Progenitor cell of endocrine pancreas (in vitro differentiated cells): ENCODE data around the gene ZNF521. TPM values are rescaled to one million over a fixed set of nuclear protein-coding genes. Genes with fewer than 3 reads are reported as not detected.

ENCODE experiments used
- DNase-seq: peaks from one replicate; pipeline ENCODE4 v3.0.0; 2021; ENCODE audit warnings: low spot score; ENCODE audit not compliant: unreplicated experiment
- H3K27ac Mint-ChIP-seq: 2 replicates; pipeline ENCODE4 v1.8.0; 2021; ENCODE audit warnings: mild to moderate bottlenecking, moderate library complexity, mixed read lengths
- H3K27me3 Mint-ChIP-seq: 2 replicates; pipeline ENCODE4 v1.8.0; 2021; ENCODE audit warnings: mixed read lengths
- H3K36me3 Mint-ChIP-seq: 2 replicates; pipeline ENCODE4 v1.8.0; 2022; ENCODE audit warnings: mixed read lengths; ENCODE audit not compliant: insufficient read depth
- H3K4me1 Mint-ChIP-seq: 2 replicates; pipeline ENCODE4 v1.8.0; 2021; ENCODE audit warnings: low read depth, mixed read lengths
- H3K4me3 Mint-ChIP-seq: 2 replicates; pipeline ENCODE4 v1.8.0; 2021; ENCODE audit warnings: low read depth, mild to moderate bottlenecking, moderate library complexity, mixed read lengths
- H3K9me3 Mint-ChIP-seq: 2 replicates; pipeline ENCODE4 v1.8.0; 2021; ENCODE audit warnings: low read depth, mixed read lengths
- CTCF ChIP-seq: fragments of 200-600 bp; sonication (generic); IDR thresholded peaks from one replicate; pipeline ENCODE4 v1.5.0; 2021; ENCODE audit warnings: antibody characterized with exemption, mild to moderate bottlenecking; ENCODE audit not compliant: unreplicated experiment
- total RNA-seq: library from RNA; stranded (reverse); gene quantifications from 2 replicates; pipeline ENCODE4 v1.2.1, GENCODE V29; 2021

Gene ZNF521
- total RNA-seq, 1 donor from 2014 or later, result 39.1 TPM

DNA sequence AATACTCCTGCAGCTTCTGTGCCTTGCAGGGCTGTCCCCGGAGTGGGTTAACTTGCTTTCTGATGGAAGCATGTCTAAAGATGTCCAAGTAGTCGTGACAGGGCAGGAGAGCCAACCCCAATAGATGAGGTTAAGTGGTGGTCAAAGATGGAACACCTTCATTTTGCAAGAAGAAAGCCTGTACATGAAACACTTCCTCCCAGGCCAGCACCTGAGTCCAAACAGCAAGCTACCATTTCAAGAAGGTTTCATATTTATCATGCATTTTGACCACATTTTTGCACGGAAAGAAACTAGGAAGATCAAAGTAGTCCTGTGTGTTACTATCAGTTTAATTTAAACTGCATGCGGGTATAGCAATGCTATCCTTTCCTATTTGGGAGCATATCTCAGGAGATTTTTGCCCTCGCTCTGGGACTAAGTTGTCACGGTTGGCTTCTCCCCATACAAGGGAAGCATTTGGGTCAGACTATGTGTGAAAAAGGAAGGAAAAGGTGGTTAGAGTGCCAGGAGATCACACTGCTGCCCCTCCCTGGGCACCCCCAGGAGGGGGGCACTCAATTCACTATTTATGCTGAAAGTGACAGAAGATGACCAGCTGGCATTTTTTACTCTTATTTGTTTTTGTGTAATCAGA lies 187.6 kb downstream of the ZNF521 start:
- Mint-ChIP-seq H3K4me1 (peaks cover 8% of the 10 kb centered on the region), H3K9me3 (no peaks in the 10 kb centered on the region), H3K4me3 (no peak overlapping the region), H3K36me3 (peaks cover 2% of the 10 kb centered on the region), H3K27ac (no peak overlapping the region), H3K27me3 (no peaks in the 10 kb centered on the region)
- no peak for TF ChIP-seq CTCF
- DNase-seq, result no peak

DNA sequence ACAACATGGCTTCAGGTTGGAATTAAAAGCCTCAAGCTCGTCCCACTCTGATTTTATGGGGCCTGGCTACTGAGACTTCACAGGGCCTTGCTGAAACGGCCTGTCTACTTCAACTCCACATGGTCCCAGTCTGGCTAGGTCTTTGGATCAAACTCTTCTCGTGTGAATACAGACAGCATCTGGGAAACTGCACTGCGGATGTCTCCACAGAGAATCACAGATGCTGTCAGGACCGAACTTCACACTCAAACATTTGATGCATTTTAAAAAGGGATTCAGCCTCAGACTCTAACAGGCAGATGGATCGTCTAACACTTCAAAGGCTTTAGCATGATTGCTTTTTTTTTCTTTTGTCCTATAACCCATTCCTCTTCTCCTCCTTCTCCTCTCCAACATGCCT lies 198.5 kb downstream of the ZNF521 start:
- no peak for DNase-seq
- no peak overlapping the region for H3K27ac Mint-ChIP-seq
- H3K4me3 Mint-ChIP-seq, result no peak overlapping the region
- no peak for TF ChIP-seq CTCF
- no peaks in the 10 kb centered on the region for H3K27me3 Mint-ChIP-seq
- H3K4me1 Mint-ChIP-seq, result no peaks in the 10 kb centered on the region
- H3K36me3 Mint-ChIP-seq, result peaks cover 12% of the 10 kb centered on the region
- H3K9me3 Mint-ChIP-seq, result peaks cover 11% of the 10 kb centered on the region

DNA sequence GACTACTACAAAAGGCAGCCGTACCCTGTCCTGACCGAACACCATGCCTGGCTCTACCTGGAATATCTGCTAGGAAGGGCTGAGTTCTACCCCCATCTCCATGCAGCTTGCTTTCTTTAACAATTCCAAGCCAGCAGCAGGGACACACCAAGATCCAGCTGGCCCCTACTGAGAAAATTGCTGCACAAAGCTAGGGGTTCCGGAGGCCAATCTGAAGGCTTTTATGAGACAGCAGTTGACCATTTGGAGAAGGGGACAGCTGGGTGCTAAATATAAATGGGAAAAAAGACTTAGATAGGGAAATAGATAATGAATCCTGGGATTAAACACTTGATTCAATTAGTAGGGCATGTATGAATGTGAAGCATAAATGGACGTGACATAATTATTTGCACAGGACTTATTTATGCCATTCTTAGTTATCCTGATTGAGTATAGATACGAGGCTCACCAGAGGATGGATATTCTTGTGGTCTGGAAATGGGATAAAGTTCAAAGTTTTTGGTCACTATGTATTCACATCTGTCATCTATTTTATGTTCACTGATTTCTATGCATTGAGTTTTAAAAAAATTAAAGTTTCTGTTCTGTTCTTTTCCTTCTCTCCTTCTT lies 204.0 kb downstream of the ZNF521 start:
- Mint-ChIP-seq H3K27me3 (no peaks in the 10 kb centered on the region), H3K4me1 (peaks cover 2% of the 10 kb centered on the region), H3K9me3 (no peaks in the 10 kb centered on the region), H3K27ac (no peak overlapping the region), H3K36me3 (peaks cover 1% of the 10 kb centered on the region), H3K4me3 (no peak overlapping the region)
- TF ChIP-seq CTCF, result no peak
- no peak for DNase-seq

GRCh38 chr18:25146512-25146910 lies 205.5 kb downstream of the ZNF521 start:
- no peak overlapping the region for H3K27ac Mint-ChIP-seq
- H3K4me3 Mint-ChIP-seq, result no peak overlapping the region
- no peak for TF ChIP-seq CTCF
- no peaks in the 10 kb centered on the region for H3K27me3 Mint-ChIP-seq
- H3K4me1 Mint-ChIP-seq, result peaks cover 2% of the 10 kb centered on the region
- no peak for DNase-seq
- H3K9me3 Mint-ChIP-seq, result no peaks in the 10 kb centered on the region
- no peaks in the 10 kb centered on the region for H3K36me3 Mint-ChIP-seq

DNA sequence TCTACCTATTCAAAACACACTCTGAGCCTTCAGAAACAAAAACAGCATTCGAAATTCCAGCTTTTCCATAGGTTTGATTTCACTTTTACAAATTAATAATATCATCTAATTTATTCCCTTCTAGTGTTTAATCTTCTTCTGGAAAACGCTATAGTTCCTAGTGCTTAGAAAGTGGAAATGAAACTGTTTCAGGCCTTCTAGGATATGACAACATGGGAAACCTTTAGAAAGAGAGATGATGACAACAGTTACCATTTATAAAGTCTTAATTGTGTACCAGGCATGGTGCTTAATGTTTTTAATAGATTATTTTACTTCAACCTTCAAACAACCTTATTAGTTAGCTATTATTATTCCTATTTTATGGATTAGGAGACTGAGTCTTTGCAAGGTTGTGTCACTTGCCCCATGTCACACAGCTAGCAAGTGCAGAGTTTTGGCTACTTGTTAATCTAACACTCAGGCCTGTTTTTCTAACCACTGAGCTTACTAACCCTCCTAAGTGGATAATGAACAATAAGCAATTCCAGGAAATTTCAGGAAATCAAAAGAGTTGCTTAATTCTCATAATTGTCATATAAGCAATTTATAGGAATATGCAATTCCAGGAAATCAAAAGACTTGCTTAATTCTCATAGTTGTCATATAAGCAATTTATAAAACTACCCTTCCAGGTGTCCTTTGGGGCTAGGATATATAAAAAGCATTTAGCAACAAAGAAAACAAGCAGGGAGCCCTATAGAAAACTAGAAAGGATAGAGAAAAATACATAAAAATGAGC lies 206.0 kb downstream of the ZNF521 start:
- H3K4me3 Mint-ChIP-seq, result no peak overlapping the region
- no peak for DNase-seq
- H3K4me1 Mint-ChIP-seq, result peaks cover 2% of the 10 kb centered on the region
- no peak overlapping the region for H3K27ac Mint-ChIP-seq
- no peaks in the 10 kb centered on the region for H3K36me3 Mint-ChIP-seq
- TF ChIP-seq CTCF, result no peak
- H3K27me3 Mint-ChIP-seq, result no peaks in the 10 kb centered on the region
- H3K9me3 Mint-ChIP-seq, result no peaks in the 10 kb centered on the region
